ENCODE measurements around the gene YAF2. TPM values are rescaled to one million over a fixed set of nuclear protein-coding genes. Genes with fewer than 3 reads are reported as not detected.
"Not testable (repeated sequence)": the region's sequence is repeated elsewhere in the genome, so short reads cannot be mapped to it uniquely, and the experiment has no call there.

The YAF2 gene
- total RNA-seq, 1 experiment from 2014 or later: 17.7 TPM

GRCh38 chr12:42255866-42256261 is 17.8 kb upstream of the YAF2 start:
- DNase-seq (ENCODE audit: extremely low read depth, low read depth): no peak

- no peak for DNase-seq (ENCODE audit: extremely low read depth, low read depth)
These were observed 17.3 kb upstream of the YAF2 start for GRCh38 chr12:42255221-42255865.

GRCh38 chr12:42252645-42253044 is 14.6 kb upstream of the YAF2 start:
- not testable (repeated sequence) for DNase-seq (ENCODE audit: extremely low read depth, low read depth)

GRCh38 chr12:42249033-42249432 is 11.0 kb upstream of the YAF2 start:
- not testable (repeated sequence) for DNase-seq (ENCODE audit: extremely low read depth, low read depth)

- DNase-seq (ENCODE audit: extremely low read depth, low read depth): no peak
These were observed 2.2 kb upstream of the YAF2 start for GRCh38 chr12:42240131-42240750.

- DNase-seq (ENCODE audit: extremely low read depth, low read depth): no peak
These were observed 202 bp downstream of the YAF2 start for GRCh38 chr12:42237853-42238239.

GRCh38 chr12:42237052-42237852 is 796 bp downstream of the YAF2 start:
- DNase-seq (ENCODE audit: extremely low read depth, low read depth): peak; percentile 60

- DNase-seq (ENCODE audit: extremely low read depth, low read depth): no peak
These were observed 2.0 kb downstream of the YAF2 start for GRCh38 chr12:42236017-42236416.

GRCh38 chr12:42235426-42235825 is 2.6 kb downstream of the YAF2 start:
- no peak for DNase-seq (ENCODE audit: extremely low read depth, low read depth)

GRCh38 chr12:42234970-42235369 is 3.1 kb downstream of the YAF2 start:
- DNase-seq (ENCODE audit: extremely low read depth, low read depth): no peak

GRCh38 chr12:42227525-42227924 is 10.5 kb downstream of the YAF2 start:
- DNase-seq (ENCODE audit: extremely low read depth, low read depth): not testable (repeated sequence)

GRCh38 chr12:42224501-42224900 is 13.5 kb downstream of the YAF2 start:
- DNase-seq (ENCODE audit: extremely low read depth, low read depth): not testable (repeated sequence)

GRCh38 chr12:42222724-42223123 is 15.3 kb downstream of the YAF2 start:
- no peak for DNase-seq (ENCODE audit: extremely low read depth, low read depth)

- DNase-seq (ENCODE audit: extremely low read depth, low read depth): no peak
These were observed 16.3 kb downstream of the YAF2 start for GRCh38 chr12:42221726-42222125.

- no peak for DNase-seq (ENCODE audit: extremely low read depth, low read depth)
These were observed 20.4 kb downstream of the YAF2 start for GRCh38 chr12:42217656-42218055.

GRCh38 chr12:42216737-42217136 is 21.3 kb downstream of the YAF2 start:
- DNase-seq (ENCODE audit: extremely low read depth, low read depth): no peak

GRCh38 chr12:42215759-42216158 is 22.3 kb downstream of the YAF2 start:
- DNase-seq (ENCODE audit: extremely low read depth, low read depth): not testable (repeated sequence)

GRCh38 chr12:42213954-42214426 is 24.1 kb downstream of the YAF2 start:
- DNase-seq (ENCODE audit: extremely low read depth, low read depth): no peak

GRCh38 chr12:42213023-42213422 is 25.0 kb downstream of the YAF2 start:
- no peak for DNase-seq (ENCODE audit: extremely low read depth, low read depth)

GRCh38 chr12:42208574-42208973 is 29.5 kb downstream of the YAF2 start:
- no peak for DNase-seq (ENCODE audit: extremely low read depth, low read depth)

GRCh38 chr12:42204819-42205218 is 33.2 kb downstream of the YAF2 start:
- DNase-seq (ENCODE audit: extremely low read depth, low read depth): no peak

- no peak for DNase-seq (ENCODE audit: extremely low read depth, low read depth)
These were observed 33.7 kb downstream of the YAF2 start for GRCh38 chr12:42204362-42204761.
